Panc1 (cell line): ENCODE measurements around the gene FGGY. TPM values are rescaled to one million over a fixed set of nuclear protein-coding genes. Genes with fewer than 3 reads are reported as not detected.

Source experiments
- ATAC-seq: fragments of 200-7000 bp; cut with Tn5 transposase; 2 replicates; pipeline ENCODE4 v1.9.1; 2020; ENCODE audit warnings: mild to moderate bottlenecking, moderate library complexity
- BruUV-seq: library from RNA; stranded (reverse); fragments of 400-500 nt; replicated peaks from 2 replicates; lab custom pipeline; 2021; lab: Mats Ljungman, UMichigan
- CTCF ChIA-PET: fragments of 300-600 bp; sonication (Branson Sonifier 250); formaldehyde crosslinking; loops from one replicate; lab custom pipeline; 2022; ENCODE audit warnings: antibody characterized with exemption; lab: Charles Lee
- POLR2A ChIA-PET: fragments of 300-600 bp; sonication (Branson Sonifier 250); formaldehyde crosslinking; loops from one replicate; lab custom pipeline; 2022; ENCODE audit warnings: antibody characterized with exemption; lab: Charles Lee
- DNase-seq: peaks from one replicate; pipeline ENCODE4 v3.0.0-alpha.2; 2010; ENCODE audit warnings: low read depth, low spot score
- H3K27ac ChIP-seq: 2 replicates; pipeline ENCODE4 v1.5.1; 2011; ENCODE audit warnings: mild to moderate bottlenecking, low read length, inconsistent platforms
- H3K27me3 ChIP-seq: fragments of 200-500 bp; sonication (Bioruptor generic); 2 replicates; pipeline ENCODE4 v1.6.0; 2014; ENCODE audit warnings: low read length, inconsistent platforms; ENCODE audit not compliant: control insufficient read depth, insufficient read depth
- H3K36me3 ChIP-seq: fragments of 200-500 bp; sonication (Bioruptor generic); 2 replicates; pipeline ENCODE4 v1.5.1; 2014; ENCODE audit warnings: inconsistent platforms, mild to moderate bottlenecking, low read length, moderate library complexity; ENCODE audit not compliant: control insufficient read depth, insufficient read depth
- H3K4me1 ChIP-seq: 2 replicates; pipeline ENCODE4 v1.5.1; 2011; ENCODE audit warnings: inconsistent platforms, mild to moderate bottlenecking, low read length, moderate library complexity; ENCODE audit not compliant: control insufficient read depth, insufficient read depth
- H3K4me3 ChIP-seq, 2 experiments: 2 replicates each; pipeline ENCODE4 v1.5.1; 2011 to 2012; ENCODE audit warnings: low read depth in 2 of 2, low read length in 2 of 2, mild to moderate bottlenecking in 2 of 2, inconsistent platforms in 1 of 2, moderate library complexity in 1 of 2
- H3K9me3 ChIP-seq: fragments of 200-500 bp; sonication (Bioruptor generic); 2 replicates; pipeline ENCODE4 v1.5.1; 2014; ENCODE audit warnings: low read depth, mild to moderate bottlenecking, inconsistent platforms, low read length, moderate library complexity; ENCODE audit not compliant: control insufficient read depth, insufficient read depth
- POLR2AphosphoS5 ChIP-seq: IDR thresholded peaks from 2 replicates; pipeline ENCODE4 v1.6.1; 2012; ENCODE audit warnings: mild to moderate bottlenecking, low read depth, low read length, moderate library complexity
- SIN3A ChIP-seq: IDR thresholded peaks from 2 replicates; pipeline ENCODE4 v1.6.1; 2012; ENCODE audit warnings: low read depth, mild to moderate bottlenecking, low read length, moderate library complexity, borderline replicate concordance; ENCODE audit not compliant: insufficient read depth
- TCF7L2 ChIP-seq: IDR thresholded peaks from 2 replicates; pipeline ENCODE4 v1.6.1; 2011; ENCODE audit warnings: mild to moderate bottlenecking, low read depth, low read length, inconsistent platforms
- in situ Hi-C: cut with HindIII; loops from 2 replicates; pipeline ENCODE4 v1.10.0; 2016; ENCODE audit warnings: low sequenced_read_pairs, low pct_unique_long_range_greater_than_20kb
- intact Hi-C: fragments of 100-400 bp; cut with micrococcal nuclease; formaldehyde crosslinking; loops from one replicate; pipeline ENCODE4 v1.10.0; 2022; ENCODE audit not compliant: unreplicated experiment
- total RNA-seq: library from RNA; stranded (reverse); gene quantifications from one replicate; pipeline ENCODE4 v1.2.1, GENCODE V29; 2021; ENCODE audit not compliant: unreplicated experiment
- TF ChIP-seq, protein P1 (sequence below), 2 experiments: IDR thresholded peaks; 2 replicates each; pipeline ENCODE4 v1.6.1; 2011 to 2012; ENCODE audit warnings: low read depth in 2 of 2, control low read depth in 1 of 2, low read length in 1 of 2, mild to moderate bottlenecking in 1 of 2, moderate library complexity in 1 of 2; ENCODE audit not compliant: insufficient read depth in 1 of 2
- TF ChIP-seq, protein P2 (sequence below): fragments of 450-650 bp; IDR thresholded peaks from 2 replicates; pipeline ENCODE4 v1.5.1; 2017; ENCODE audit warnings: mild to moderate bottlenecking

Gene FGGY
- total RNA-seq, 1 experiment from 2014 or later = 15.5 TPM

DNA sequence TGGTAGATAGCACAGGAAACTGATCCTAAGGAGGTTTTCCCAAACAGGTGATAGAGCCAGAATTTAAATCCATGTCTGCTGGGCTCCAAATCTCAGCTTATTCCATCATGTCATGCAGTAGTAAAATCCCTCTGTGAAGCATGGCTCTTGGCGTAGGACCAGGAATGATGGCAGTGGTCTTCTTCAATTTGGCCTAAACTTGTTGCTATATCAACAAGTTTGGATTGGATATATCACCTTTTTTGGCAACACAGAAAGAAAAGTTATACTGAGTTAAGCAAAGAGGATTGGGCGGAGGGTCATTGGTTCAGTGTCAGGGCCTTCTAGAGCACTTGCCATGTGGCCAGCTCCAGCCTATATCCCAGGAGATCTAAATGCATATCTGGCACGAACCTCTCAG is 52.2 kb downstream of the FGGY start:
- Histone ChIP-seq H3K9me3 (no peaks in the 10 kb centered on the region), H3K4me1 (no peaks in the 10 kb centered on the region), H3K36me3 (no peaks in the 10 kb centered on the region), H3K4me3 (no peak overlapping the region), H3K27ac (no peak overlapping the region), H3K27me3 (no peaks in the 10 kb centered on the region)
- no peak for ATAC-seq
- CTCF ChIA-PET = no interaction called here
- TF ChIP-seq, protein P1, sequence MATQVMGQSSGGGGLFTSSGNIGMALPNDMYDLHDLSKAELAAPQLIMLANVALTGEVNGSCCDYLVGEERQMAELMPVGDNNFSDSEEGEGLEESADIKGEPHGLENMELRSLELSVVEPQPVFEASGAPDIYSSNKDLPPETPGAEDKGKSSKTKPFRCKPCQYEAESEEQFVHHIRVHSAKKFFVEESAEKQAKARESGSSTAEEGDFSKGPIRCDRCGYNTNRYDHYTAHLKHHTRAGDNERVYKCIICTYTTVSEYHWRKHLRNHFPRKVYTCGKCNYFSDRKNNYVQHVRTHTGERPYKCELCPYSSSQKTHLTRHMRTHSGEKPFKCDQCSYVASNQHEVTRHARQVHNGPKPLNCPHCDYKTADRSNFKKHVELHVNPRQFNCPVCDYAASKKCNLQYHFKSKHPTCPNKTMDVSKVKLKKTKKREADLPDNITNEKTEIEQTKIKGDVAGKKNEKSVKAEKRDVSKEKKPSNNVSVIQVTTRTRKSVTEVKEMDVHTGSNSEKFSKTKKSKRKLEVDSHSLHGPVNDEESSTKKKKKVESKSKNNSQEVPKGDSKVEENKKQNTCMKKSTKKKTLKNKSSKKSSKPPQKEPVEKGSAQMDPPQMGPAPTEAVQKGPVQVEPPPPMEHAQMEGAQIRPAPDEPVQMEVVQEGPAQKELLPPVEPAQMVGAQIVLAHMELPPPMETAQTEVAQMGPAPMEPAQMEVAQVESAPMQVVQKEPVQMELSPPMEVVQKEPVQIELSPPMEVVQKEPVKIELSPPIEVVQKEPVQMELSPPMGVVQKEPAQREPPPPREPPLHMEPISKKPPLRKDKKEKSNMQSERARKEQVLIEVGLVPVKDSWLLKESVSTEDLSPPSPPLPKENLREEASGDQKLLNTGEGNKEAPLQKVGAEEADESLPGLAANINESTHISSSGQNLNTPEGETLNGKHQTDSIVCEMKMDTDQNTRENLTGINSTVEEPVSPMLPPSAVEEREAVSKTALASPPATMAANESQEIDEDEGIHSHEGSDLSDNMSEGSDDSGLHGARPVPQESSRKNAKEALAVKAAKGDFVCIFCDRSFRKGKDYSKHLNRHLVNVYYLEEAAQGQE (IDR thresholded peaks at IDR 0.05; ENCODE audit: insufficient read depth in 1 of 2, low read depth in 2 of 2, low read length in 1 of 2) = no peak
- TF ChIP-seq SIN3A = no peak
- no peak for TF ChIP-seq POLR2AphosphoS5
- TF ChIP-seq, protein P2, sequence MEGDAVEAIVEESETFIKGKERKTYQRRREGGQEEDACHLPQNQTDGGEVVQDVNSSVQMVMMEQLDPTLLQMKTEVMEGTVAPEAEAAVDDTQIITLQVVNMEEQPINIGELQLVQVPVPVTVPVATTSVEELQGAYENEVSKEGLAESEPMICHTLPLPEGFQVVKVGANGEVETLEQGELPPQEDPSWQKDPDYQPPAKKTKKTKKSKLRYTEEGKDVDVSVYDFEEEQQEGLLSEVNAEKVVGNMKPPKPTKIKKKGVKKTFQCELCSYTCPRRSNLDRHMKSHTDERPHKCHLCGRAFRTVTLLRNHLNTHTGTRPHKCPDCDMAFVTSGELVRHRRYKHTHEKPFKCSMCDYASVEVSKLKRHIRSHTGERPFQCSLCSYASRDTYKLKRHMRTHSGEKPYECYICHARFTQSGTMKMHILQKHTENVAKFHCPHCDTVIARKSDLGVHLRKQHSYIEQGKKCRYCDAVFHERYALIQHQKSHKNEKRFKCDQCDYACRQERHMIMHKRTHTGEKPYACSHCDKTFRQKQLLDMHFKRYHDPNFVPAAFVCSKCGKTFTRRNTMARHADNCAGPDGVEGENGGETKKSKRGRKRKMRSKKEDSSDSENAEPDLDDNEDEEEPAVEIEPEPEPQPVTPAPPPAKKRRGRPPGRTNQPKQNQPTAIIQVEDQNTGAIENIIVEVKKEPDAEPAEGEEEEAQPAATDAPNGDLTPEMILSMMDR = no peak
- TF ChIP-seq TCF7L2 = no peak
- BruUV-seq = no TSS peak
- intact Hi-C loops = no loop called here
- DNase-seq = no peak
- in situ Hi-C loops = no loop called here
- POLR2A ChIA-PET = no interaction called here

DNA sequence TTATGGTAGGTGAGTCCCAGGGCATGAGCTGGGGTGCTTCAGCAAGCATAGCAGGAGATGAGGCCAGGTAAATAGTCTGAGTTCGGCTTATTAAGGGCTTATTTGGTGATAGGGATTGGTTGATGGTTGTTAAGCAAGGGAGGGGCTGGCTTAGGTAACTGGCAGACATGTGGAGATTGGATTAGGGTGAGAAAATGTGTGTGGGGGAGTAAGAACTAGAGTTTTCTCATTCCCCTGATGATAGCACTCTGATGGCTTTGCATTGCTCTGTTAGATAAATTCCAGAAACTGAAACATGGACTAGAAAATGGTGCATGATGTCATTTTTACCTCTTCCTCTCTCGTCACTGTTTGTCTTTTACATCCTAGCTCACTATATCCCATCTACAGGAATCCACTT is 53.6 kb downstream of the FGGY start:
- no peak for ATAC-seq
- H3K4me1 ChIP-seq = peaks cover 3% of the 10 kb centered on the region; the same call in 1 of the 2 replicates
- in situ Hi-C loops (no loop called here), intact Hi-C loops (no loop called here)
- no peak overlapping the region for H3K4me3 ChIP-seq
- ChIA-PET CTCF (no interaction called here), POLR2A (no interaction called here)
- H3K36me3 ChIP-seq = no peaks in the 10 kb centered on the region
- H3K27me3 ChIP-seq = no peaks in the 10 kb centered on the region
- no peaks in the 10 kb centered on the region for H3K9me3 ChIP-seq
- BruUV-seq = no TSS peak
- no peak overlapping the region for H3K27ac ChIP-seq
- TF ChIP-seq POLR2AphosphoS5 (no peak), SIN3A (no peak), TCF7L2 (no peak)
- TF ChIP-seq, protein P1 (IDR thresholded peaks at IDR 0.05; ENCODE audit: insufficient read depth in 1 of 2, low read depth in 2 of 2, low read length in 1 of 2) = no peak
- TF ChIP-seq, protein P2 = no peak
- no peak for DNase-seq
